ENCODE results near the gene DCUN1D5.
A peak's percentile ranks its signal among the peaks of the same experiment; 100 is the strongest.

The DCUN1D5 gene

GRCh38 chr11:103091801-103092524 lies at the start of gene DCUN1D5:
Gene DCUN1D5 (minus strand): TSS chr11:103092160. CDS start chr11:103091872, 288 bp downstream.
- H3K4me3 ChIP-seq (replicated peaks; ENCODE audit: low read depth, low read length) = peak within 1 kb of the TSS; percentile 99
- H3K27me3 ChIP-seq (replicated peaks; ENCODE audit: control insufficient read depth, insufficient read depth, low read length) = no peaks in the 10 kb centered on the region
- no peaks in the 10 kb centered on the region for H3K36me3 ChIP-seq (ENCODE audit: control insufficient read depth, insufficient read depth, low read length)
- peak; percentile 97 for DNase-seq (ENCODE audit: extremely low read depth, insufficient read length)
- TF ChIP-seq CTCF (IDR thresholded peaks at IDR 0.05; ENCODE audit: insufficient read depth, low read length, poor library complexity, severe bottlenecking) = no peak

GRCh38 chr11:103125462-103125861 lies 33.5 kb upstream of the DCUN1D5 start:
- Histone ChIP-seq H3K36me3 (ENCODE audit: control insufficient read depth, insufficient read depth, low read length) (no peaks in the 10 kb centered on the region), H3K27me3 (replicated peaks; ENCODE audit: control insufficient read depth, insufficient read depth, low read length) (no peaks in the 10 kb centered on the region), H3K4me3 (replicated peaks; ENCODE audit: low read depth, low read length) (no peak overlapping the region)
- DNase-seq (ENCODE audit: extremely low read depth, insufficient read length) = no peak
- no peak for TF ChIP-seq CTCF (IDR thresholded peaks at IDR 0.05; ENCODE audit: insufficient read depth, low read length, poor library complexity, severe bottlenecking)

- no peak for TF ChIP-seq CTCF (IDR thresholded peaks at IDR 0.05; ENCODE audit: insufficient read depth, low read length, poor library complexity, severe bottlenecking)
- H3K27me3 ChIP-seq (replicated peaks; ENCODE audit: control insufficient read depth, insufficient read depth, low read length) = no peaks in the 10 kb centered on the region
- no peak overlapping the region for H3K4me3 ChIP-seq (replicated peaks; ENCODE audit: low read depth, low read length)
- H3K36me3 ChIP-seq (ENCODE audit: control insufficient read depth, insufficient read depth, low read length) = no peaks in the 10 kb centered on the region
- DNase-seq (ENCODE audit: extremely low read depth, insufficient read length) = no peak
These were observed 22.9 kb upstream of the DCUN1D5 start for GRCh38 chr11:103114836-103115235.

GRCh38 chr11:103112364-103112763 lies 20.4 kb upstream of the DCUN1D5 start:
- TF ChIP-seq CTCF (IDR thresholded peaks at IDR 0.05; ENCODE audit: insufficient read depth, low read length, poor library complexity, severe bottlenecking) = no peak
- peaks cover 2% of the 10 kb centered on the region; the same call in 1 of the 2 replicates for H3K27me3 ChIP-seq (replicated peaks; ENCODE audit: control insufficient read depth, insufficient read depth, low read length)
- DNase-seq (ENCODE audit: extremely low read depth, insufficient read length) = no peak
- no peak overlapping the region for H3K4me3 ChIP-seq (replicated peaks; ENCODE audit: low read depth, low read length)
- H3K36me3 ChIP-seq (ENCODE audit: control insufficient read depth, insufficient read depth, low read length) = no peaks in the 10 kb centered on the region

- Histone ChIP-seq H3K4me3 (replicated peaks; ENCODE audit: low read depth, low read length) (no peak overlapping the region), H3K36me3 (ENCODE audit: control insufficient read depth, insufficient read depth, low read length) (no peaks in the 10 kb centered on the region), H3K27me3 (replicated peaks; ENCODE audit: control insufficient read depth, insufficient read depth, low read length) (peaks cover 2% of the 10 kb centered on the region; the same call in 1 of the 2 replicates)
- TF ChIP-seq CTCF (IDR thresholded peaks at IDR 0.05; ENCODE audit: insufficient read depth, low read length, poor library complexity, severe bottlenecking) = no peak
- no peak for DNase-seq (ENCODE audit: extremely low read depth, insufficient read length)
These were observed 19.4 kb upstream of the DCUN1D5 start for GRCh38 chr11:103111400-103111799.
